Activated CD8-positive, alpha-beta memory T cell treated with anti-CD3 and anti-CD28 coated beads for 48 hours (primary cell): ENCODE measurements around the gene MSANTD2.
"Not testable (repeated sequence)": the region's sequence is repeated elsewhere in the genome, so short reads cannot be mapped to it uniquely, and the experiment has no call there.

Experiments used
- DNase-seq, 3 experiments: peaks; one replicate each; pipeline ENCODE4 v3.0.0-alpha.2; 2020; ENCODE audit warnings: low read depth in 2 of 3, low spot score in 2 of 3

The MSANTD2 gene

DNA sequence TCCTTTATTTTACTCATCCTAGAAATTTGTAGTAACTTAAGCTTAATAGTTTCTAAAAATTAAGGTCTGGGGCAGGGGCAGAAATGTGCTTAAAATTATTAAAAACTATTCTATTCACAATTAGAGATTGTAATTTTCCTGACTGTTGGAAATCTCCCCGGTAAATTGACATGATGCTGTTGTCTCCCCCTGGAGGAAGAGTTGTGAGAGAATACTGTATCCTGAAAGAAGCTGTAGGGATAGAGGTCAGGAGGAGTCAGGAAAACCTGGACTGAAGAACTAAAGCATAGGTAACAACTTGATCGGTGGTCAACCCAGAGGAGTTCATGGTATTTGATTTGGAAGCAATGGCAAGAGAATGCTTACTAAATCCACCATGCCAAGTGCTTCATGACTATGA lies 21.9 kb downstream of the MSANTD2 start:
- no peak for DNase-seq

DNA sequence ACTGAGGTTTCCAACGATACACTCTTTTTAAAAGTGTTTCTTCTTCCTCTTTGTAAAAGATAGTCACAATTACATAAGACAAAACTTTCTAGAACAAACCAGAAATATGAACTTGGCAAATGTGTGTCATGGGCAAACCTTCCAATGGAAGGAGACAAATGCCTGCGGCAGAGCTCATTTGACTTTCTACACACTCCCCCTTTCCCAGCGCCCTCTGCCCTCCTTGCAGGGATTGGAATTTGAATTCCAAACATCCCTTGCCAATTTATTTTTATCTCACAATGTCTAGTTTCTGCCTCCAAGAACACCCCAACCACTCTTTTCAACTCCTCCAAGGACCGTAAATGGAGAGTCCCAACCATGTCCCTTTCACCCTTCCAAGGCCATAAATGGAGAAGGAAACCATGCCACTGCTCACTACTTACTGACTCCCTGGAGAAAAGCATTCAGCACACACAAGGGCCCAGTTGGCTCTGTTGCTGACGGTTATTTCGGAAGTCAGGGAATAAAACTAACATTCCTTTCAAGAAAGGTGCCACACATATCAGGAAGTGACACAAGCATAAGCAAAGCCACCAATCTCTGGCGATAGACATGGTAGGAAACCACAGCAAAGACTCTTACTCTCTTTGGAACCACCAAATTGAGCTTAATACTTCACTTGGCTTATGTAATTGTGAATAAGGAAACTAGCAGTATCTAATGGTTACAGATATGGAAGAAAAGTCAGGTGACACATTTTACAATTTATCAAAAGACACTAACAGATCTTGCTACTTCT lies 23.2 kb downstream of the MSANTD2 start:
- DNase-seq, result no peak

GRCh38 chr11:124770959-124771358 lies 29.2 kb downstream of the MSANTD2 start:
- not testable (repeated sequence) for DNase-seq

GRCh38 chr11:124769806-124770774 lies 30.1 kb downstream of the MSANTD2 start:
- no peak for DNase-seq

DNA sequence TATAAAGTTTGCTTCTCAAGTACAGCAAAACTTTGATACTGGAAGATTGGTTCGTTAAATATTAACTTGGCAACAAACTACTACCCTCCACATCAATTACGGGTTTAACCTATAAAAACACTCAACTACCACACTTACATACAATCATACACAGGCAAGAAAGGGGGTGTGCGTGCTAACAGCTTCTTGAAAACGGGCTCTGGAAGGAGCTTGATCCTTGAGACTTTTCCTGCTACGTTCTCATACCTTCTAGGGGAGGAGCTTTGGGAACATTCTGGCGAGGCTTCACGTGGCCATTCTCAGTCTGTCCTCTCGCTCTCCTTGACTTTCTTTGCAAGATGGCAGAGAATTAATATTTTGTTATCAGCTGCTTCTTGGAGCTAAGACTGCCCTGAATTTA lies 31.3 kb downstream of the MSANTD2 start:
- DNase-seq, result no peak

GRCh38 chr11:124766156-124766555 lies 34.0 kb downstream of the MSANTD2 start:
- DNase-seq, result no peak

DNA sequence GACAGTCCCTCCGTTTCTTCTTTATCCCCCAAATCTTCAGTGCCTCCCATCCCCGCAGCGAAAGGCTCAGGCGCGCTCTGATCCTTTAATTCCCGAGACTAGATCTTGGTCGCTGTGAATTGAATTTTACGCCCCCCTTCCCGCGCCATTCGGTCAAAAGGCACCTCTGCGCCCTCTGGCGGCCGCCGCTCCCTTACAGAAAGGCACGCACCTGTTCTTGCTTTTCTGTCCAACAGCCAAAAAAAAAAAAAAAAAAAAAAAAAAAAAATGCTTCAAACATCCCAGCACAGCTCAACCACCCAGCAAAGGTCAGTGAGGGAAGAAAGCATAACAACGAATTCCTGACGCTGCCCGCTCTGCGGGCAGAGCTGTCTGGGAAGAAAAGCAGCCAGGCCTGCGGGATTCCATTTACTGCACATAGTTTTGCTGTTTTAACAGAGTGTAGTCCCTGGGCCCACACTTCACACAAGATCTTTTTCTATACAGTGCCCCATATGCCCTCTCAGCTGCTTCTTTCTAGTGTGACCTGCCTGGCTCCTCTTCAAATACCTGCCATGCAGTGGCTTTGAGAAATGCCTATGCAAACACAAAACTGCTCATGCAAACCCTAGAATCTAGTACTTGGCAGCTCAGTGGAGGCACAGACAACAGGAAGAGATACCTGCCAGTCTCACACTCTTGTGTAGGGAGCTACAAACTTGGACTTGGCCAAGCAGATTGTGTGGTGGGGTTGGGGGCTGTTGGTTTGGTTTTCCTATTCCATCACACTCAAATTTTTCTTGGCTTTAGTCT lies 36.9 kb downstream of the MSANTD2 start:
- DNase-seq, result peak in 2 of 3 experiments; percentile 69 to 86

GRCh38 chr11:124762624-124763155 lies 37.5 kb downstream of the MSANTD2 start:
- no peak for DNase-seq

DNA sequence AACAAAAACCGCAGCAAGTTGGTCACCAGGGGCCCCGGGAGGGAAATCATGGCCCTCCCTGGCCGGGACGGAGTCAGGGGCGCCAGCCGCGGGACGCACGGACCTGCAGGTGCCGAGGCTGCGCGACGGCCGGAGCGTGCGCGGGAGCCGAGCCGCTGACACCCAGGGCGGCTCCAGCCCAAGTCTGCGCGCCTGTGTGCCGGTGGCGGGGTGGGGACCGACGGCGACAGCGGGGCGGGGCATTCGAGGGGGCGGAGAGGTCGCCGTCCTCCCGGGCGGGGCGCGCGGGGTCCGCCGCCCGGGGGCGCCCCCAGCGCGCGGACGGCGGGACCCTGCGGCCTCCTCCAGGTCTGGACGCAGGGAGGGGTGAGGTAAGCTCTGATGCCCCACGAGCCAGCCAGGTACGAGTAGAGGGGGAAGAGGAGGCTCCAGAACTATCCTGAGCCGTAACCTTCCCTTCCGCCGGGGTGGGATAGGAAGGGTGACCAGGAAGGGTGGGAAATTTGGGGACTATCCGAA lies 38.0 kb downstream of the MSANTD2 start, which contains the start of gene ESAM:
Gene ESAM (minus strand): TSS at position 186 of the 519 bp plus-strand sequence. CDS start 136 bp downstream, at position 50.
- DNase-seq, result no peak

DNA sequence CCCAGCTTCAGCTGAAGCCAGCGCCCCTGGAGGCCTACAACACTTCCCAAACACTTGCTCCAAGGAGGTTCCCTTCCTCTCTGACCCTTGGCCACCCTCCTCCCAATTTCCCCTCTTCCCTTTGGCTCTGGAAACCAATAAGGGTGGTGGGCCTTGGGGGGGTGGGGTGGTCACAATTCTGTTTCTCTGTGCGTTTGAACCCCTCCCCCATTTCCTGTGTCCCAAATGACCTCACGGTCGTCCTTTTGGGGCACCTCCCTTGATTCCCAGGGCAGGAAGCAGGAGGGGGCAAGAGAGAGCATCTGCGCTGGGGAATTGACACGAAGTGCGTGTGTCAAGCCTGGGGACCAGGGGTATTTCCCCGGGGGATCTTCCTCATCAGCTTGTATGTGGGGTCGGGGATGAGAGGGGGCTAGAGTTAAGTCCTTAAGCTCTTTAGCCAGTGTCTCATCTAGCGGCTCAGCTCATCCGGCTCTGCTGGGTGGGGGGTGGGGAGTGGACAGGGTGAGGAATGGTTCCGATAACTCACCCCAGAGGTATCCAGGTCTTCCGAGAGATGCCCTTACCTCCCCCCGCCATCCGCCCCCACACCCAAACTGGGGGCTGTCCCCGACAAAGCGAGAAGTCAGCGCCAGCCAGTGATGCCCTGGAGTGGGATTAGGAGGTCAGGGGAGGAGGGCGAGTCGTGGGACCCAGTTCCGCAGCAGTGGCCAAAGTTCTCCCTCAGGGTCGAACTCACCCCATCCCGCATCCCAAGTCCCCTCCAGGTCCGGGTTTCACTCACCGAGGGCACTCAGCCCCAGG lies 38.7 kb downstream of the MSANTD2 start:
- DNase-seq, result no peak

DNA sequence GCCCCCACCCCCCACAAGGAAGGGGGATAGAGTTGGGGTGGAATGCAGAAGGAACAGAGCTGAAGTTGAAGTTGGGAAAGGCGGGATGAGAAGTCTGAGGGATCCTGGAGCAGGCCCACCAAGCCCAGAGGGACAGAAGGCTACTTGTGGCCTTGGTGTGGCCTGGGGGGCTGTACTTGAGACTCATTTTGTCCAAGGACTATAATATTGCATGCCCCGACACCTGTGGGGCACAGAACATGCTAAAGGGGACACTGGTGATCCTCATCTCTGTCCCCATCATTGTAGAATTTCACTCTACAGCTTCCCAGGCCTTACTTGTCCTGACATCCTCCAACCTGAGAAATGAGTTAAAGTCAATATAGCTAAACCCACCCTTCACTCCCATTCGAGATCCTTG lies 39.4 kb downstream of the MSANTD2 start:
- no peak for DNase-seq

DNA sequence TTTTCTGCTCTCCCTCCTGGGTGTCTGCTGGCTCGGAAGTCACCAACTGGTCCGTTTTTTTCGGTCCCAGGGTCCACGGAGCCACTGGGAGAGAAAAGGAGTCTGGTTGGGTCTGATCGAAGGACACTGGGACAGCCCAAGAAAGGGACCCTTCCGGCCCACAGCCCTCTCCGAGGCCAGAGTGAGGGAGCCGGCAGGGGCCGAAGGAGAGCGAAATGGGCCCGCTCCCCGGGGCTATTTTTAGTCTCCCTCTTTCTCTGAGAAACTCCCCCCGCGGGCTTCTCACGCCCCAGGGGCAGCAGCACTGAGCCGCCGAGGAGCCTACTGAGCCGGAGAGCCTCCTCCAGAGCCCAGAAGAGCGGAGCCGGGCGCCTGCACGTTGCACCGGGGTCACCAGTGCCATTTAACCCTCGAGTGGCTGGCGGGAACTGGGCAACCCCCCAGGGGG lies 40.0 kb downstream of the MSANTD2 start:
- no peak for DNase-seq

DNA sequence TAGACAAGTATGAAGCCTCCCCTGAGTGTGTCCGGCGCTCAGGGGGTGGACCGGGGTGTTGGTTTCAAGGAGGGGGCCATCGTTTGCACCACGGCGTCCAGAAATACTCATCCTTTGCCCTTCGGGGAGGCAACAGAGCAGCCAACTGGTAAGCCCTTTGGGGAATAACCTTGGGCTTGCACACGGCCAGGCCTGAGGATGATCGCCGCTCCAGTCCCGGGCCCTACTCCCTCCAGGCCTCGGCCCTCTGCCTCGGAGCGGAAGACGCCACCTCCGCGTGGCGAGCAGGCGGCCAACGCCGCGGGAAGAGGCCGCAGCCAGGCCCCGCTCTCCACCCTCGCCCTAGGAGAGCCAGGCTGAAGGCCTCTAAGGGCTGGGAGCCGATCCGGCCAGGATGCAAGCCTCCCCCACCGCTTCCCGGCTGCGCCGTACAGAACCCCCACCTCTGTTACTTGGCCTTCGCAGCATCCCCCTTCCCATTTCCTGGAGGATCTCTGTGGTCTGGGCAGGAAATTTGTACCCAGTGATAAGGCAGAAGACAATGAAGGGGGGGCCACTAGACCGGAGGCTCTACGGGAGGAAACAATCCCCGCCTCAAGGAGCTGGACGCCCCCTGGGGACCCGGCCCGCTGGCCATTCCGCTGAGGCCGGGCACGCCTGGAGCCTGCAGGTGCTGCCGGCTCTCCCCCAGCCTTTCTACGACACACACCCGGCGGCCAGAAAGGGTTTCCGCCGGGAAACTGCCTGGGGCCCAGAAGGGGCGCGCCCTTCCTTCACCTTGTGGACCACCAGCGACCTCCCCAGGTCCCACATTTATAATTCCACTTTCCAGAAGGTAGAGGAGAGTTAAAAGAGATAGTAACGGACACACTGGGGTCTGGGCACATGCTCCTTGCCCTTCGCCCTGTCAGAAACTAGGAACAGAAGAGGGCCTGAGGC lies 40.7 kb downstream of the MSANTD2 start:
- DNase-seq, result no peak

DNA sequence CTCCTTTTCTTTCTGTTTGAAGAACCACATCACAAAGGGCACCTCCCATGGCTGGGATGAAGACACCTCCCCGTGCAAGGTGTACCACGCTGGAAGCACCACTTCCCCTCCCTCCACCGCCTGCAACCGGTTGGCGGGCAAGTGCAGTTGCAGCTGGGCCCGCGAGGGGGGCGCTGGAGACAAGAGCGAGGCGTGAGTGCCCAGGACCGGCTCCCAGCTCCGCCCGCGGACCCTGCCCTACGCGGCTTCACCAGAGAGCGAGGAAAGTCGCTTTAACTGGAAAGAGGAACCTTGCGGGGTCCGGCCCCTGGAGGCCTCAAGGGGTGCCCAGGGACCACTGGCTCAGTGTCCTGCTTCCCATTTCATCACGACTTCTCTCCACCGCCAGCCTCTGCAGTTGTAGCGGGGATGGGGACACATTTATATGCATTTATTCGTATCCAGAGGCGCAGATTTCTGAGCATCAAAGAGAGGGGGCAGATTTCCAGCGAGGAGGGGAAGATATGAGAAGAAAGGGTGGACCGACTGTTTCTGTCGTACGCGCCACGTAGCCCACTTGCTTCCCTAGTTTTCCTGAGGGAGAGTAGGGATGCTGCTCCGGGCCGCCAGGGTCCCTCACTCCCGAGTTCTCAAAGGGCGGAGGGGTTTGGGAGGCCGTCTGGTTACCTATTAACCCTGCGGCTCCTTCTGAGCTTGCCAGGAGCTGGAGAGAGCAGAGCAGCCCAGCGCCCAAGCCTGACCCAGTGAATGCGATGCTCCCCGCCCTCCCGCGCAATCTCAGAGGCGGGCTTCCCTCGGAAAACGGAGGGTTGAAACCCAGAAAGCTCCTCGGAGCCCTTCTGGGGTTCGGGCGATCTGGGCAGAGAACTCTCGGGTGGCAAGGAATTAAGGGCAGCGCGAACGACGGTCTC lies 41.6 kb downstream of the MSANTD2 start:
- DNase-seq, result no peak

GRCh38 chr11:124757320-124757719 lies 42.9 kb downstream of the MSANTD2 start:
- no peak for DNase-seq

DNA sequence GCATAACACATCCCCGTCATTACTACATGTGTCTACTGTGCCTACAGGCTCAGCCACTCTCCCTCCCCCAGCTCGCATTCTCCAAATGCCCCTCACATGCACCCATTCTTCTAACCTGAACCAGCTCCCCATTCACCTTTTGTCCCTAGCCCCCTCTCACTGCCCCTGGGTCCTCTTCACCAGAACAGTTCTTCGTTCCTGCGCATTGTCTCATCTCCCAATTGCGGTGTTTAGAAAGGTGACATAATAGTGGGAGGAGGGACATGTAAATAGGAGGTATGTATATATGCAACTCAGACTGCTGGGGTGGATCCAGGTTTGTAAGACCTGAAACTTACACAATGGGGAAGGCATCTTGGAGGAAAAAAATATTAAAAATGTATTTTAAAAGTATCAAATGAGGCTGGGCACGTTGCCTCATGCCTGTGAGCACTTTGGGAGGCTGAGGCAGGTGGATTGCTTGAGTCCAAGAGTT lies 43.4 kb downstream of the MSANTD2 start:
- DNase-seq, result no peak

- no peak for DNase-seq
These were observed 44.0 kb downstream of the MSANTD2 start for GRCh38 chr11:124756033-124756752.
